NCI-H128 (cell line): ENCODE results near the gene CACNA1C.
"Not testable (repeated sequence)": the region's sequence is repeated elsewhere in the genome, so short reads cannot be mapped to it uniquely, and the experiment has no call there.

ENCODE experiments used
- DNase-seq: peaks from one replicate; lab custom pipeline; 2025; ENCODE audit not compliant: unreplicated experiment; lab: John Stamatoyannopoulos, UW

CACNA1C gene

DNA sequence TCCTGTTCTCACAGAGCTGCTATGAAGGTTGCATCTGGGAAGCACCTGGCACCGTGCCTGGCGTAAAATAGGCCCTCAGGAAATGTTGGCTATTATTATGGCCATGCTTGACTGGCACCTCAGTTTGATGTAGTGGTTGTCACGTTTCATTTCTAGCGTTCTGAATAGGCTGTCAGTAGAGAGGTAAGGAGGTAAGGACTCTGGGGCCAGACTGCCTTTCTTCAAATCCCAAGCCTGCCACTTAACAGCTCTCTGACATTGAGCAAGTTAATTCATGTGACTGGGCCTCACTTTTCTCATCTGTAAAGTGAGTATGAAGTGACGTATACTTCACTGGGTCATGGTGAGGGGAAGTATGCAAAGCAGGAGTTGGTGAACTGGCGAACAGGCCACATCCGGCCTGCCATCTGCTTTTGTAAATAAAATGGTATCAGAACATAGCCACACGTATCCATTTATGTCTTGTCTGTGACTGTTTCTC, 196.2 kb downstream of the CACNA1C start:
- peak; percentile 86 for DNase-seq

DNA sequence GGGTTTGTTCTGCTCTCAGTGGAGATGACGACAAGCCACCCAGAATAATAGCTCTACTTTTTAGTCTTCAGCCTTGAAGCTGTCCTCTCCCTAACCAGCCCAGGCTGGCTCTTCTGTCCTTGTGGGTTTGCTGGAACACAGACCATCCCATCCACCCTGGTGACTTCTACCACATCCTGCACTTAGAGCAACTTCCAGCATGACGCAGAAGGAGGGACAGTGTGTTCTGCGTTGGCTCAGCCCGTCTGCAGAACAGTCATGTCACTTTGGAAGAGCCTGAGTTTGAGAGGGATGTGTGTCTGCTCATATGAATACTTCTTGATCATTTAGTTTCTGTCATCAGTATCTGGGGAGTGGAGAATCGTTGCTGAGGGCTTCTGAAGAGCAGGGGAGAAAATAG, 198.0 kb downstream of the CACNA1C start:
- no peak for DNase-seq

DNA sequence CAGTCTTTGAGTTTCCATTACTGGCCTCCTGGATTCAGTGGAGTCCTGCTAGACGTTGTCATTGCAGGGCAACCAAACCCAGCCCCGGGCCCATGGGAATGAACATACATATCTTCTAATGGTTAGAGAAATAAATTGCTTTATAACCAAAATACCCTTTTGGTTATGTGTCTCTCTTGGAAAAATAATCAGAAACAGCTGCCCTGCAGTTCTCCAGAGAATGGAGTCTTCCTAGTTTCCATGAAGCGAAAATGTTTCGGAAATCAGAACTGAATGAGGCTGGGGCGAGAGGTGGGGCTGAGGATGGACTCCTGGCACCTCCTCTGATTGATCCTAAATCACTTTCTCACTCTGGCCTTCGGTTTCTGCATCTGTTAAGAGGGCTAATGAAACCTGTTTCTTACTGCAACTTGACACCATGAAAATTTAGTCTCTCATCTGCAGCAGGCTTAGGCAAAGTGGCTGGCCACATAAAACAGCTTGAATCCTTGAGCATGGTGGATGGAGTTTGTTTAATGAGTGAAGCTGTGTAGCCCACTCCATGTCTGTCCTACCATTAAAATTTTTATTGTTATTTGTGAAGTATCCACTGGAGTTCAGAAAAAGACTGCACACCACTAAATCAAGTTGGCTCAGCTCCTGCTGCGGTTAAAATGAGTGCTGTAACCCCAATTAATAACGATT, 198.9 kb downstream of the CACNA1C start:
- peak; percentile 79 for DNase-seq

DNA sequence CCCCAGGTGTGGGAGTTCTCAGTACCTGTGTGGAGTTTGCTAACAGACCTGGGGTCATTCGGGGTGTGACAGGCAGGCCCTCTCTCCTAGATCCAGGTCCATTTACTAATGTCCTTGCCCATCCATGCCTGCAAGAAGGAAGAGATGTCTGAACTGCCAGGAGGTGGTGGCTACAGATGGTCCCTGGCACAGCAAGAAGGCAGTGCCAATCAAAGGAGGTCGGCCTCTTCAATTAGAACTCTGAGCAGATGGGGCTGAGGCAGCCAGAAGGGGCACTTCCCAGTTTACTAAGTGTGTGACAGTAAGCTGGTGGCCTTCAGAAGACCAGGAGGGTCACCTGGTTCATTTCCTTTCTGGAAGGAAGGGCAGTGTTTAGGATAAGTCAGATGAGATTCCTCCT, 202.5 kb downstream of the CACNA1C start:
- no peak for DNase-seq

DNA sequence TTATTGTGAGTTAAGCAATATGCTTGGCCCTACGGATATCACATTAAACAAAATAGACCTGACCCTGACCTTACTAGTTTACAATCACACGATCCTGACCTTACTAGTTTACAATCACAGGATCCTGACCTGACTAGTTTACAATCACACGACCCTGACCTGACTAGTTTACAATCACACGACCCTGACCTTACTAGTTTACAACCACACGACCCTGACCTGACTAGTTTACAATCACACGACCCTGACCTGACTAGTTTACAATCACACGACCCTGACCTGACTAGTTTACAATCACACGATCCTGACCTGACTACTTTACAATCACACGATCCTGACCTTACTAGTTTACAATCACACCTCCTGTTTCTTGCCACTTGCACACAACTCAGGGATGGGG, 202.9 kb downstream of the CACNA1C start:
- DNase-seq: not testable (repeated sequence)

DNA sequence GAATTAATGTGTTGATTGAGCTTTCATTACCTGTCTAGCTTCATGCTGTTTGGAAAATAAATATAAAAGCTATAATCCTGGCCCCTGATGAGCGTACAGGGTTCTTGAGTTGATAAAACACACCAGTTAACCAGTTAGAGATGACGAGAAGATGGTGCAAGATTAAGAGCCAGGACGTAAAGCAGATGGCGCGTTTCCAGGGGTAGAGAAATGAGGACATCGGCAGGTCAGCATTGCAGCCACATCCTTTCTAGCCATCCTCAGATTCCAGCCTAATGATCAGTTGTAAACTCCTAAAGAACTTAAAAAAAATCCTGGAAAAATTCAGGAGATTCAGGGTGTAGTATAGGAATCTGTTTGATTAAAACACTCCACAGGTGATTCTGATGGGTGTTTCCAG, 203.7 kb downstream of the CACNA1C start:
- no peak for DNase-seq

DNA sequence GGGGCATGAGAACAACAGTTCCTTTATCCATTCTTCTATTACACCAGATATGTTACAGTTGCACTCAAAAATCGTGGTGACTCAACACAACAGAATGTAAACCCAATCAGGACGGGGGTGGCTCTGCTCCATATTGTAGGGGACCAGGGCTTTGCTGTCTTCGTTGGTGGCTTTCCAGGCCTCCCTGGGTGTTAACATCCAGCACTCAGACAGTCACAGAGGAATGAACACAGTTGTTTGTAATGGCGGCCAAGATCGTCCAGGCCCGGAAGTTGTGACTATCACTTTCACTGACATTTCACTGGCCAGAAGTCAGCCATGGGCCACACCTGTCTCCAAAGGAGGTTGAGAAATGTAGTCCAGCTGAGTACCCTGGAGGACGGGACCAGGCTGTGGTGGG, 204.1 kb downstream of the CACNA1C start:
- no peak for DNase-seq

DNA sequence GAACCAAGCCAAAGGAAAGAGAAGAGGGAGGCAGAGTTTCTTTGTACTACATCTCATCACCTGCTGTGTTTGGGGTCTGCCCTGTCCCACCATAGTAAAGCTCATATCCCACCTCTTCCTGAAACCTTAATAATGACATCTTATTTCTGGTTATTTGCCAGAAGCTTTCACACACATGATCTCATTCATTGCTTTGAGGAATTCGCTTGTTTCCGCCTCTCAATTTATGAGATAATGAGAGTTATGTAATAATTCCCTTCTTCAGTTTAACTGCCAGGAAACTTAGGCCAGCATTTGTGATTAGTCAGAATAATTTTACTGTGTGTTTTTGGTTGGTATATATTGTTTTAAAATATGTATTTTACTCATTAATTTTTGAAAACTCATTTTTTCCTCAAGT, 205.2 kb downstream of the CACNA1C start:
- DNase-seq: no peak

DNA sequence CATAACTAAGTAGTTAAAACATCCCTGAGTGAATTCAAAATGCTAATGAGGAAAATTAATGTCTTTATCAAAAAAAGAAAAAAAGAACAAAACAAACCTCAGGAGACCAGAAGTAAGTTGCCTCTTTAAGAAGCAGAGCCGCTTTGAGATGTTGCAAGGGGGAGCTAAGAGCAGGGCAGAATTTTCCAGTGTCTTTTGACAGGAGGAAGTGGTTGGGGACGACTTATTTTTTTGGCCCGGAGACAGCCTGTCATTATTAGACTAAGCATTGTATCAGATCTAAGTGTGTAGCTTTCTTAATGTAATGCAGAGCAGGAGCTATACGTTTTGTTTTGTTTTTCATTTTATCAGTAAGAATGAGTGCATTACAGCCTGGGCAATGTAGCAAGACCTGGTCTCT, 206.6 kb downstream of the CACNA1C start:
- DNase-seq: no peak

DNA sequence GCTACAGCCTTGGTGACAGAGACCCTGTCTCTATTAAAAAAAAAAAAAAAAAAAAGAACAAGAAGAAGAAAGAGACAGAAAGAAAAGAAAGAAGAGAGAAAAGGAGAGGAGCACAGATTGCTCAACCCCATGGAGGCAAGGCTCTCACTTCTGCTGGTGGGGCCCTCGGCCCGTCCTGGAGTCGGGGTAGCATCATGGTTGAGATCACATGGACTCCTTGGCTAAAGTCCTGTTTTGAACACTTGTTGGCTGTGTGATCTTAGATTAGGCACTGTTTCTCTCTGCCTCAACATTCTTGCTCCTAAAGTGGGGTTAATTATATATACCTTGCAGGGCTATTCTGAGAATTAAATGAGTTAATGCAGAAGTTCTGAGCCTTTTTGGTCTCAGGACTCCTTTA, 207.7 kb downstream of the CACNA1C start:
- no peak for DNase-seq

DNA sequence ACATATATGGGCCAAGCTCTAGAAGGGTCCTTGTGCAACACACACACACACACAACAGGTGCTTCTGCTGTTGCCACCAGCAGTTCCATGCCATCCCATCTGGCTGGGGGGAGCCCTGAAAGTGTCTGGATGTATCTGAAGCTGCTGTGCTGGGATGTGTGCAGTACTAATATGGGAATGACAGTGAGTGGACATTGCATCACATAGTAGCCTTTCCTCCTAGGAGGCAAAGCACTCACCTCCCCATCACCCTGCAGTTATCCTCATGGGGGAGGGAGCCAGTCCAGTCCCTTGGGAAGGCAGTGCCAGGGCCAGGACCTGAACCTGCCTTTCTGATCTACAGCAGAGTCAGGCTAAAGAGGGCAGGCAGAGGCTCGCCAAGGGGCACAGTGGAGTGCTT, 208.9 kb downstream of the CACNA1C start:
- DNase-seq: no peak

DNA sequence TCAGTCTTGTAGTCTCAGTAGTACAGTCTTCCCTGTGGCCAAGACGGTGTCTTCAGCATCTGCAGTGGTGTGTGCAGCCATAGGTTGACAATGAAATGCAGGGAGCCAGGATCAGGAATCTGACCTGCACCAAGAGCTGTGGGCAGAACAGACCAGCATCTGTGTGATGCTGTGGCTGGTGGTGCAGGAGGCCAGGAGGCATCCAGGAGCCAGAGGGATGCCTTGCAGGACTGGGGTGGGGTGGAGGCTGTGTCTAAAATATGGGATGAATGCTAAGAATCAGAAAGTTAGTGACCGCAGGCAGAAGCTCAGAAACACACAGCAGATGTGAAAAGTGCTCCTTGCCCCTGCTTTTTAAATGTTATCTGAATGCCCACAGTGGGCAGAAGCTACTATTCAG, 209.7 kb downstream of the CACNA1C start:
- DNase-seq: no peak

DNA sequence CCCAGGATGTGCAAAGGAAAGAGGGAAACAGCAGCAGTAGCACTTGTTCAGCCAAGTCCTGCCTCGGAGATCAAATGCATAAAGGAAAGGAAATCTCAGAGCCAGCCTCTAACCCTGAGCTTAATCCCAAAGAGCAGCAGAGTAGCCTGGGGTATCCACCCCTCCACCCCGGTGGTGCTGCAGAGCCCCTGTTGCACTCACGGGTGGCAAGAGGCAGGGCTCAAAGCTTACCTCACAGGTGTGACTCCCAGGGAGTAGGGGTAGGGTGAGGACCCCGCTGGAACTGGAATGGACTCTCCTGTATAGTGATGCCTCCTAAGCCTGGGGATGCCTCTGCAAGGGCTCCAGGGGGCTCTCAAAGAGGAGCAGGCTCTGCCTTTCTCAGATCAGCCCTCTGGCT, 211.1 kb downstream of the CACNA1C start:
- no peak for DNase-seq

DNA sequence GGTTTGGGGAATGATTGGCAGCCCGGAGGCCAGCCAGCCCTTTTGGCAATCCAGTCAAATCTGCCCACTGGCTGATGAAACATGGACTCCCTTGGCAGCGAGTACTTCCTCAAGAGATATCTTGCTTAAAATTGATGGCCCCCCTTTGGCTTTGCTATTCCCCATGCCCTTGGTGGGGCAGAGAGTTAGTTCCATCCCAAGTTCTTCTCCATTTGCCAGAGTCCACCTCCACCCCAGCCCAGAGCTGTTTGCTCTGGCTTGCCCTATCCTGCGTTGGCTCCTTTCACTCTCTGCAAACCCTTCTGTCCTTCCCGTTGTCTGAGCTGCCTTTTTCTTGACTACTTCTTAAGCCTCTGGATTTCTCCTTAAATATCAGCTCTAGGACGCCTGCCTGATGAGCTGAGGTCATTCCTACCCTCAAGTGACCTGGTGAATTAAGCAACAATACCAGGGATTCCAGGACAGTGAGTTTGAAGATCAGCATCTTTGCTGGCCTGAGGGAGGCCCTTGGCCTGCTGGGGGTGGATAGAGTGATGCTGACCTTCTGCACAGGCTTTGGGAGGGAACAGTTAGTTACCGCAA, 212.0 kb downstream of the CACNA1C start:
- DNase-seq: no peak

DNA sequence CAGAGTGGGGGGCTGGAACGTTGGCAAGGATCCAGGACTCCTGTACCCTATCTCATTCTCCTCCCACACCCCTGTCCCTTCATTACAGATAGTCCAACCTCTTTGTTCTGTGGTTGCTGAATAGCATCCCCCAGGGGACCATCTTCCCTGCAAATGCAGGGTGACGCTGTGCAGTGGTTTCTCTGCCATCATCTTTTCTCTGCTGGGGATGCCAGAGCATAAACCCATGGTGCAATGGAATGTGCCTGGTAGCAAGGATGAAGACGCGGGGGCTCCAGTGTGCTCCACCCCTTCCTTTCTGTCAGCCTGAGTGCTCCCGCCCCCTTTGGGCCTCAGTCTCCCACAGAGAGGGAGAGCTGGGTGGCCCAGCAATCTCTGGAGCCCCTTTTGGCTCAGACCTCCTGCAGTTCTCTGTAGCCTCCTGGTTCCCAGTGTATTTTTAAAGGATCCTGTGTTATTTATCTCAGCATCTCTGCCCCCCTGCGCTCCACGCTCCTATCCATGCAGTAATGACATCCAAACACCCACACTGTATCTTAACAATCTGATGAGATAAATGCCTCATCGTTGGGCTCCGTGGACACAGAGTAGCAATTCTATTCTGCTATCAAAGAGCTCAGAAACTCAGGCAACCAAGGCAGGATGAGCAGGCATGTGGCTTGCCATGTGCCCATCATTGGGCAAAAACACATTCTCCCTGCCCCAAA, 212.8 kb downstream of the CACNA1C start:
- DNase-seq: no peak

DNA sequence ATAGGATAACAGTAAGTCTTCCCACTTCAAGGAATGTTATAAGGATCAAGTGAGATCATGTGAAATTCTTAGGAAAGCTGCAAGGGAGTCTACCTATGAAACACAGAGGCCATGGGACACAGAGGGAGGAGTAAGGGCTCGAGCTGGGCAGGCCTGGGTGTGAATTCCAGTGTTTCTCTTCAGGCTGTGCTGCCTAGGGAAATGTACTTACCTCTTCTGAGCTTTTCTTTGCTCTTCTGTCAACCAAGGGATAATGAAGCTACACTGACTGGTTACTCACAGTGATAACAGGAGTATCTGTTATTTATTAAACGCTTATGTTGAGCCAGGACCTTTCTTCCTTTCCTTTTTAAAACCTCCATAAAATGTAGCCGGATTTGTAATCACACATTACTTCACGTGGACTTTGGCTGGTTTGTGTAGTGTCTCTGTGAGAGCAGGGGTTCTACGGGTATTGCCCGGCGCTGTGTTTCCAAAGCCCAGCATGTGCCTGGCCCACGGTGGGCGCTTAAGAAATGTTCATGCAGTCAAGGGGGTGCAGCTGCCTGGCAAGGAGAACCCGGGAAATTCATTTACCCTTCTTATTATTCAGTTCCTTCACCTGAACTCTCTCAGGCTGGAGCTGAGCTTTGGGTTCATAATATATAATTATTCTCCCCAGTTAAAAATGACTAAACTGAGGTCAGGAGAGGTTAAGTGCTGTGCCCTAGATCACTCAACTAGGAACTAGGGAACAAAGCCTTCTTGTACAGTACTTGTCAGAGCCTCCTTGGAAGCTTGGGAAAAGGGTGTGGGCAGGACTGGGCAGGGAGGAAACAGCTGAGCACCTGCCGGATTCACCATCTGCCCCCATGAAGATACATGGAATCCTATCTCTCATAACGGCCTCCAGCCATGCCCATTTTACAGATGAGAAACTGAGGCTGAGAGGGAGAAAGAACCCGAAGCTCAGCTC, 214.2 kb downstream of the CACNA1C start:
- DNase-seq: no peak

DNA sequence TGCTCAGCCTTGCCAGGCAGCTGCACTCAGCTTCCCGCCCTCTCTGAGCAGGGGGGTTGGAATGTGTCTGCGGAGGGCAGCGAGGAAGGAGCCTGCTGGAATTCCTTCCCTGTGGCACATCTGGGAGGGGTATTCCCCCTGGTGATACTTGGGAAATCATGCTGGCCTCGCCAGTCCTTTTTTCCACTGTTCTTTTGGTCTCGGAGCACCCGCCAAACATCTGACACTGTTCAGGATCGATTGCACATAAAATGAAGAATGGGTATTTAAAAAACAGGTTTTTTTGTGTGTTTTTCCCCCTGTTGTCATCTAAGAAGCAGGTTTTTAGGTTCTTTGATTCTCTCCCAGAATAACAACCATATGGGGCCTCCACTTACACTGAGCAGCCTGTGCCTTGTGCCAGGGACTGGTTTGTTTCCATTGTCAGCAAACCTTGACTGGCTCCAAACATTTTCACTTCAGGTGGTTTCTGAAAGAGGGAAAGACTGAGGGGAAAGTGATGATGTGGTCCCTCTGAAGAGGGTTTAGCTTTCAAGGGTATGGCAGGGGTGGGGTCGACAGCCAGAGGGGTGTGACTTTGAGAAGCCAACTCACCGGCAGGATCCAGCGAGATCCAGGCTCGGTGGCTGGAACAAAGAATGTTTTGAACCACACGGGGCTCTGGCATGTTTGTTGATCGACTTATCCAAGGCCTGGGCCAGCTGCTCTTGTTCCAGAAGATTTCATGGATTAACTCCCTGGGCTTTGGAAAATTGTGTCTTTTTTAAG, 215.1 kb downstream of the CACNA1C start:
- DNase-seq: no peak

DNA sequence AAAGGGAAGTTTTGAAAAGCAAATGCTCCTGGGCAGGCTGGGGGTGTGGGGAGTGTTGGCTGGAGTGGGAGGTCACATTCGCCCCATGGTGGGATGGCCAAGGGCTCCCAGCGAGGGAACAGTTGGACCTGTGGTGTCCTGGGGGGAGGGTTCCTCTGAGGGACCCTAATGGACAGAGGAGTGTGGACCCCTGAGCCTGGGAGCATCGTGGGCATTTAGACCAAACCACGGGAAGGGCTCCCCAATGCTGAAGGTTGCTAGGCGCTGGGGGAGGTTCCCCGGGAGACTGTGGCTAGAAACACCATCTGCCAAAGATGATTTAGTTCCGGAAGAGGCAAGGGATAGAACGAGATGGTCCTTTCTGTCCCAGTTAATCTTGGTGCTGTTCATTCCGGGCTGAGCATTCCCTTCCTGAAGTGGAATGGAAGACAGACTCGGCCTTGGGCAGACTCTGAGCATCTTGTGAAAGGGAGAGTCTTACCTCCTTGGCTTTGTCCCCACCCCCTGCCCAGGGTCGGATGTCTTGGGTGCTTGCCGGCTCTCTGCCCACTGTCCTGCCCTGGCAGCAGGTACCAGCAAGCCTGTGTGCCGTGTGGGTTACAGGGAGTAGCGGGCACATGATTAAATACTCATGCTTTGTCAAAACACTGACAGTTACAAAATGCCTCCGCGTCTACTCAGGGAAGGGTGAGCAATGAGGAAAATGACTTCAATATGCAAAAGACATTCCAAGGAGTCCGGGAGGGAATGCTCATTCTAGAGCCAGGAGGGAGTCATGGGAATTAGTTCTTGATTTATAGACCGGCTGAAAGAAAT, 215.9 kb downstream of the CACNA1C start:
- DNase-seq: no peak

DNA sequence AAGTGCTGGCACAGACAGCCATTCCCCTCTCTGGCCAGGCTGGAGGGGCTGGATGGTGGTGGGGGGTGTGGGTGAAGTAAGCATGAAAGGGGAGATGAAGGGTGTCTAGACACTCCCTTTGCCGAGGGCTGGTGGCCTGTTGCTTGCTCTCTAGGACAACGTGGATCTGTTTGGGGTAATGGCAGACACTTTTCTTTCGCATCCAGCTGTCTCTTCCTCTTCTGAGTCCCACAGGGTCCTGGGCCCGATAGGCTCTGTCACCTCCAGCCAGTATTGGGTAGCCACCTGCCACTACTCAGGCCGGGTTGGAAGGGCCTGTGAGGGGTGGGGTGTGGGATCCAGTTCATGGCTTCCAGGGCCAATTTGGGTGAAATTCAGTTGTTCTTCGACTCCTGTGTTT, 218.1 kb downstream of the CACNA1C start:
- no peak for DNase-seq

DNA sequence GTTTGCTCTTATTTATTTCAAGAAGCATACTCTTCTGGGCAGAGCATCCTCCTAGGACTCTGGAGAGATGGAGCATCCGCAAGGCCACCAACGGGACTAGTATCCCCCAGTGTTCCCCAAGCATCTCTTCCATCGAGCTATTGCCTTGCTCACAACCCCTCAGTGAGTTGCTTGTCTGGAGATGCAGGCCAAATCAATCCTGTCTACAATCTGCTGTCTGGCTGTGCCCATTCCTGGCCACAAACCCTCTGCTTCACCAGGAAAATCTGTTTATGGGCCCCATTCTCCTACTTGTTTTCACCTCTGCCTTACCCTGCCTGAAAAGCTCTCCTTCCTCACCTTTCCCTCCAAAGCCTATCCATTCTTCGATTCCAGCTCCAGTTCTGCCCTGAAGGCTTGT, 219.2 kb downstream of the CACNA1C start:
- DNase-seq: no peak
